Transverse colon (tissue), 4 donors: ENCODE results near the gene NTRK3.

Source experiments
- EP300 ChIP-seq: sonication (generic); formaldehyde crosslinking; IDR thresholded peaks from one replicate; pipeline ENCODE4 v1.6.1; 2017; ENCODE audit warnings: antibody characterized with exemption, low read depth
- POLR2A ChIP-seq: fragments of 450-650 bp; IDR thresholded peaks from one replicate; pipeline ENCODE4 v1.6.1; 2016; ENCODE audit warnings: antibody characterized with exemption, mild to moderate bottlenecking, moderate library complexity
- POLR2AphosphoS5 ChIP-seq, 3 donors: sonication (generic); formaldehyde crosslinking; IDR thresholded peaks; one replicate each; pipeline ENCODE4 v1.6.1; 2016; ENCODE audit warnings: antibody characterized with exemption in 3 of 3
- TF ChIP-seq, protein P1 (sequence below), 5 experiments: fragments of 200-600 bp in 3 of 5; fragments of 450-650 bp in 2 of 5; sonication (generic) in 3 of 5; IDR thresholded peaks; 1 replicate in 2 of 5; 2 replicates in 3 of 5; pipeline ENCODE4 v1.5.1; 2016 to 2017; ENCODE audit warnings: antibody characterized with exemption in 5 of 5, inconsistent platforms in 3 of 5, mild to moderate bottlenecking in 2 of 5, moderate library complexity in 1 of 5

DNA sequence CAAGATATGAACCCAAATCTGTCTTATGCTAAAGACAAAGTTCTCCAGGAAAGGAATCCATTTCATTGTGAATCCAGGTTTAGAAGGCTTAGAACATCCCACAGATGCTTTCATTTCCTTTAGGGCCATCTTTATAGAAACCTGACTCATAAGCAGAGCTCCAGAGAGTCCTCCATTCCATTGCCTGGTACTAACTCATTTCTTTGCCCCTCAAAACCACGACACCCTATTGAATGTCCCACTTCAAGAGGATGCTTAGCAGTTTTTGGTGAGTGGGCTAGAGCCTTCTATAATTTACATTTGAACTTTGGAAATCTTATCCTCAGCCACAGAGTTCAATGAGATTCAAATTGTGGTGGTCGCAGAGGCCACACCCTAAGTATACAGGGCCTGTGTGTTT is 325.0 kb downstream of the NTRK3 start:
- TF ChIP-seq POLR2AphosphoS5 (IDR thresholded peaks at IDR 0.05) (no peak), POLR2A (no peak), EP300 (no peak)
- TF ChIP-seq, protein P1, sequence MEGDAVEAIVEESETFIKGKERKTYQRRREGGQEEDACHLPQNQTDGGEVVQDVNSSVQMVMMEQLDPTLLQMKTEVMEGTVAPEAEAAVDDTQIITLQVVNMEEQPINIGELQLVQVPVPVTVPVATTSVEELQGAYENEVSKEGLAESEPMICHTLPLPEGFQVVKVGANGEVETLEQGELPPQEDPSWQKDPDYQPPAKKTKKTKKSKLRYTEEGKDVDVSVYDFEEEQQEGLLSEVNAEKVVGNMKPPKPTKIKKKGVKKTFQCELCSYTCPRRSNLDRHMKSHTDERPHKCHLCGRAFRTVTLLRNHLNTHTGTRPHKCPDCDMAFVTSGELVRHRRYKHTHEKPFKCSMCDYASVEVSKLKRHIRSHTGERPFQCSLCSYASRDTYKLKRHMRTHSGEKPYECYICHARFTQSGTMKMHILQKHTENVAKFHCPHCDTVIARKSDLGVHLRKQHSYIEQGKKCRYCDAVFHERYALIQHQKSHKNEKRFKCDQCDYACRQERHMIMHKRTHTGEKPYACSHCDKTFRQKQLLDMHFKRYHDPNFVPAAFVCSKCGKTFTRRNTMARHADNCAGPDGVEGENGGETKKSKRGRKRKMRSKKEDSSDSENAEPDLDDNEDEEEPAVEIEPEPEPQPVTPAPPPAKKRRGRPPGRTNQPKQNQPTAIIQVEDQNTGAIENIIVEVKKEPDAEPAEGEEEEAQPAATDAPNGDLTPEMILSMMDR (IDR thresholded peaks at IDR 0.05) = no peak
